Body of pancreas (tissue), 4 donors: ENCODE measurements around the gene PTTG1. TPM values are rescaled to one million over a fixed set of nuclear protein-coding genes. Genes with fewer than 3 reads are reported as not detected.

Experiments used
- ATAC-seq: fragments of 150-250 bp; one replicate; pipeline ENCODE4 v1.9.1; 2016
- DNase-seq, 4 donors: peaks; one replicate each; pipeline ENCODE4 v3.0.0-alpha.2; 2019
- H3K27ac ChIP-seq, 4 donors: fragments of 200-600 bp; sonication (generic); 1 replicate in 3 of 4; 2 replicates in 1 of 4; pipeline versions ENCODE4 v1.5.1 to v1.6.1; 2016 to 2019; ENCODE audit warnings: mild to moderate bottlenecking in 1 of 4, mixed read lengths in 1 of 4, moderate library complexity in 1 of 4
- H3K27me3 ChIP-seq, 2 donors: fragments of 200-600 bp; sonication (generic); one replicate each; pipeline ENCODE4 v1.6.0; 2016; ENCODE audit warnings: mild to moderate bottlenecking in 1 of 2
- H3K36me3 ChIP-seq, 2 donors: fragments of 200-600 bp; sonication (generic); replicated peaks in 1 of 2; 2 replicates each; pipeline ENCODE4 v1.5.1; 2016; ENCODE audit warnings: low read depth in 2 of 2; ENCODE audit not compliant: insufficient read depth in 1 of 2
- H3K4me1 ChIP-seq: fragments of 200-600 bp; sonication (generic); one replicate; pipeline ENCODE4 v1.6.0; 2016
- H3K4me3 ChIP-seq, 2 donors: fragments of 200-600 bp; sonication (generic); 1 replicate in 1 of 2; 2 replicates in 1 of 2; pipeline ENCODE4 v1.5.1; 2016 to 2019
- H3K9me3 ChIP-seq, 3 donors: fragments of 200-600 bp; sonication (generic); 1 replicate in 2 of 3; 2 replicates in 1 of 3; pipeline ENCODE4 v1.5.1; 2016
- CTCF ChIP-seq, 7 experiments: fragments of 450-650 bp in 4 of 7; fragments of 200-600 bp in 3 of 7; sonication (generic) in 3 of 7; IDR thresholded peaks; one replicate each; pipeline ENCODE4 v1.5.1; 2016 to 2019; ENCODE audit warnings: antibody characterized with exemption in 7 of 7
- POLR2A ChIP-seq, 3 donors: fragments of 450-650 bp; IDR thresholded peaks; one replicate each; pipeline ENCODE4 v1.6.1; 2016; ENCODE audit warnings: antibody characterized with exemption in 3 of 3, mild to moderate bottlenecking in 2 of 3
- WGBS, 2 donors: methylation state at CpG; one replicate each; pipeline ENCODE4 v1.1.5; 2017; 5-methylcytosine and 5-hydroxymethylcytosine counted together
- intact Hi-C: fragments of 100-400 bp; cut with DNase I; formaldehyde crosslinking; loops from one replicate; pipeline ENCODE4 v1.15.1; 2023
- total RNA-seq, 2 donors: library from RNA; depleted of rRNA; stranded (reverse); fragments of >200 nt; gene quantifications; one replicate each; pipeline ENCODE4 v1.1.0, GENCODE V29; 2016

The PTTG1 gene
- total RNA-seq, 2 donors from 2014 or later: 5.7 to 6.6 TPM

- no peaks in the 10 kb centered on the region for H3K9me3 ChIP-seq
- ATAC-seq (no peak), DNase-seq (no peak)
- H3K27me3 ChIP-seq: no peaks in the 10 kb centered on the region
- no peak overlapping the region for H3K27ac ChIP-seq
- intact Hi-C loops: no loop called here
- no peak for TF ChIP-seq POLR2A (IDR thresholded peaks at IDR 0.05)
- no peak for TF ChIP-seq CTCF (IDR thresholded peaks at IDR 0.05)
- H3K36me3 ChIP-seq: peaks cover 4 to 18% of the 10 kb centered on the region in 2 donors
- 25 to 26% methylated on average over 4 of the region's 4 CpGs for WGBS, 2 donors
- H3K4me1 ChIP-seq: peaks cover 33% of the 10 kb centered on the region
- peak overlapping the region in 1 of 2 donors; percentile 73 for H3K4me3 ChIP-seq
Measured at GRCh38 chr5:160398806-160399205, 22.8 kb upstream of the PTTG1 start.

- WGBS, 2 donors: 1% methylated on average over 35 to 41 of the region's 41 CpGs
- Histone ChIP-seq H3K27ac (peak within 1 kb of the TSS; percentile 71 to 94 (median 84)), H3K27me3 (no peaks in the 10 kb centered on the region), H3K4me1 (peaks cover 33% of the 10 kb centered on the region), H3K9me3 (no peaks in the 10 kb centered on the region), H3K4me3 (peak within 1 kb of the TSS; percentile 35 to 73), H3K36me3 (peaks cover 10 to 25% of the 10 kb centered on the region in 2 donors)
- intact Hi-C loops: no loop called here
- peak; percentile 100 for ATAC-seq
- peak; percentile 89 to 94 (median 91) for DNase-seq
- TF ChIP-seq CTCF (IDR thresholded peaks at IDR 0.05) (no peak), POLR2A (IDR thresholded peaks at IDR 0.05) (peak; percentile 71 to 96 (median 94))
Measured at GRCh38 chr5:160399402-160400353, 22.0 kb upstream of the PTTG1 start, which contains the start of gene FAM200C. Gene FAM200C (minus strand): TSS chr5:160400054. CDS start chr5:160395490, 4,564 bp downstream.

DNA sequence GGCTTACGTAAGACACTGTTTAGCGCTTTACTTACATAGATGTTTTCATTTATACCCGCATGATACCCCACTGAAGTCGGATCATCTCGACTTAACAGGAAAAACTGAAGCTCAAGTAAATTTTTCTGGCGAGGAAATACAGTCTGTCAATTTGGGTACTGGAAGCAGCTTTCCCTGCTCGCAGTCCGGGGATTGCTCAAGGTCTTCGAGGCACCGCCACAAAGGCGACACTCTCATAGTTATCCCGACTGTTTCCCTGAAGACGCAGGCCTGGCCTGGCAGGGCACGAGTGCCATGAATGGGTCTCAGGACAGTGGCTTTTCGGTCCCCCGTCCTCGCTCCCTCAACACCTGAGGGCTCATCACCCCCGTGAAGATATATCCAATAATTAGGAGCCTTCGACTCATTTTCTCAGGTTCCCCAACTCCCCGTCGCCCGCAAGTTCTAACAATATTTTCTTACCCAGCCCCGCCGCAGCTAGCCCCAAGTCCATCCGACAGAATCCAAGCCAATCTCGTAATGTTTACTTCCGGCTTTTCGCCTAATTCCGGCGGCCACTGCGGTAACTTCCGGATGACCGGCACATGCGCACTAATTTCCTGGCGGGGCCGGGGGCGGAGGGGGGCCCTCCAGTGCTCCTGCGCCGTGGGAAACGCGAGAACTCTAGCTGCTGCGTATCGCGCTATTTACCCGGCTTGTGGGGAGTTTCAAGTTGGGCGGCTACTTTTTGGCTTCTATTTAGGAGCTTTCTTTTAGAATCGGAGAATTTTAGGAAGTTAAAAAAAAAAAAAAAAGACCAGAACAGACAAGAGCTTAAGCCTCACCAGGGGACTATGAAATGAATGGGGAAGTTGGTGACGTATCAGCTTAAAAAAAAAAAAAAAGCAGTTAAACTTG is 2.8 kb upstream of the PTTG1 start, which contains the start of gene SLU7:
Gene SLU7, minus strand, starts transcription at position 521 of the 897 bp plus-strand sequence. CDS start 3,787 bp downstream, outside the sequence.
- Histone ChIP-seq H3K27me3 (no peaks in the 10 kb centered on the region), H3K27ac (peak within 1 kb of the TSS; percentile 63 to 90 (median 84)), H3K4me1 (peaks cover 34% of the 10 kb centered on the region), H3K9me3 (no peaks in the 10 kb centered on the region), H3K36me3 (peaks cover 0 to 5% of the 10 kb centered on the region in 2 donors), H3K4me3 (peak within 1 kb of the TSS; percentile 46 to 78)
- WGBS, 2 donors: 1% methylated on average over 48 of the region's 48 CpGs
- intact Hi-C loops: no loop called here
- ATAC-seq (peak; percentile 97), DNase-seq (peak; percentile 95 to 96 (median 96))
- TF ChIP-seq CTCF (IDR thresholded peaks at IDR 0.05) (no peak), POLR2A (IDR thresholded peaks at IDR 0.05) (peak; percentile 50 to 87 (median 86))

- H3K27me3 ChIP-seq: no peaks in the 10 kb centered on the region
- peaks cover 34% of the 10 kb centered on the region for H3K4me1 ChIP-seq
- H3K27ac ChIP-seq: peak overlapping the region; percentile 46 to 90 (median 84)
- intact Hi-C loops: no loop called here
- H3K36me3 ChIP-seq: no peaks in the 10 kb centered on the region
- peak overlapping the region in 1 of 2 donors; percentile 19 for H3K4me3 ChIP-seq
- no peak for DNase-seq
- H3K9me3 ChIP-seq: no peaks in the 10 kb centered on the region
- ATAC-seq: no peak
- no peak for TF ChIP-seq POLR2A (IDR thresholded peaks at IDR 0.05)
- TF ChIP-seq CTCF (IDR thresholded peaks at IDR 0.05): no peak
- 36 to 40% methylated on average over 11 of the region's 11 CpGs for WGBS, 2 donors
Measured at GRCh38 chr5:160419458-160420330, 2.0 kb upstream of the PTTG1 start.
